H1 (cell line): Measurements from ENCODE around the gene PLEKHH2. TPM values are rescaled to one million over a fixed set of nuclear protein-coding genes. Genes with fewer than 3 reads are reported as not detected.

ENCODE experiments used
- CTCF ChIA-PET: fragments of 300-600 bp; sonication (Branson Sonifier 250); formaldehyde crosslinking; loops from one replicate; lab custom pipeline; 2021; ENCODE audit not compliant: partially characterized antibody; lab: Charles Lee
- POLR2A ChIA-PET: fragments of 300-600 bp; sonication (Branson Sonifier 250); formaldehyde crosslinking; loops from one replicate; lab custom pipeline; 2021; ENCODE audit warnings: inconsistent platforms; ENCODE audit not compliant: partially characterized antibody; lab: Charles Lee
- DNase-seq, 2 experiments: peaks; one replicate each; pipeline versions ENCODE4 v3.0.0 to v3.0.0-alpha.2; 2010 to 2022; ENCODE audit warnings: low spot score in 2 of 2, low read depth in 1 of 2, mixed read lengths in 1 of 2
- FAIRE-seq: peaks from 2 replicates; lab custom pipeline; 2011; peaks lifted over from hg19 to GRCh38; lab: Jason Lieb, UNC
- H2AFZ ChIP-seq: 2 replicates; pipeline ENCODE4 v1.8.1; 2012; ENCODE audit warnings: low read length, inconsistent platforms
- H2AK5ac ChIP-seq: 2 replicates; pipeline ENCODE4 v1.6.1; 2013; ENCODE audit warnings: low read depth, low read length
- H2BK120ac ChIP-seq: replicated peaks from 2 replicates; pipeline ENCODE3; 2013; ENCODE audit warnings: low read depth, low read length, inconsistent platforms
- H2BK12ac ChIP-seq: 2 replicates; pipeline ENCODE4 v1.6.1; 2013; ENCODE audit warnings: low read depth, low read length
- H2BK15ac ChIP-seq: 2 replicates; pipeline ENCODE4 v1.6.1; 2013; ENCODE audit warnings: low read length
- H2BK20ac ChIP-seq: 2 replicates; pipeline ENCODE4 v1.6.1; 2013; ENCODE audit warnings: low read length
- H2BK5ac ChIP-seq: 2 replicates; pipeline ENCODE4 v1.6.1; 2013; ENCODE audit warnings: low read depth, low read length
- H3K14ac ChIP-seq: 2 replicates; pipeline ENCODE4 v1.6.1; 2013; ENCODE audit warnings: inconsistent platforms; ENCODE audit not compliant: insufficient read length
- H3K18ac ChIP-seq: 2 replicates; pipeline ENCODE4 v1.6.1; 2013; ENCODE audit warnings: low read length; ENCODE audit errors: extremely low read depth
- H3K23ac ChIP-seq: 2 replicates; pipeline ENCODE4 v1.6.1; 2013; ENCODE audit warnings: inconsistent platforms; ENCODE audit not compliant: insufficient read length
- H3K23me2 ChIP-seq: 2 replicates; pipeline ENCODE4 v1.6.1; 2013; ENCODE audit warnings: low read depth, low read length
- H3K27ac ChIP-seq: 2 replicates; pipeline ENCODE4 v1.6.1; 2011; ENCODE audit warnings: low read depth, low read length, inconsistent platforms
- H3K27me3 ChIP-seq, 4 experiments: replicated peaks in 1 of 4; 1 replicate in 1 of 4; 2 replicates in 3 of 4; pipeline versions ENCODE4 v1.6.1 to v1.8.1; 2011 to 2013; ENCODE audit warnings: low read length in 3 of 4, mild to moderate bottlenecking in 3 of 4, inconsistent platforms in 2 of 4, mixed read lengths in 2 of 4, moderate library complexity in 1 of 4; ENCODE audit not compliant: control insufficient read depth in 3 of 4, insufficient read depth in 3 of 4; ENCODE audit errors: extremely low read depth in 1 of 4
- H3K36me3 ChIP-seq, 4 experiments: 2 replicates each; pipeline versions ENCODE4 v1.6.1 to v1.8.1; 2011 to 2013; ENCODE audit warnings: mild to moderate bottlenecking in 4 of 4, low read length in 3 of 4, moderate library complexity in 2 of 4, control low read depth in 1 of 4, inconsistent platforms in 1 of 4; ENCODE audit not compliant: insufficient read depth in 4 of 4, control insufficient read depth in 2 of 4
- H3K4ac ChIP-seq: replicated peaks from 2 replicates; pipeline ENCODE3; 2013; ENCODE audit warnings: low read length, low read depth, mixed read lengths, inconsistent platforms; ENCODE audit not compliant: insufficient read length
- H3K4me1 ChIP-seq, 4 experiments: replicated peaks in 1 of 4; 1 replicate in 1 of 4; 2 replicates in 3 of 4; pipeline versions ENCODE4 v1.6.1 to v1.8.1; 2011 to 2013; ENCODE audit warnings: low read length in 3 of 4, inconsistent platforms in 2 of 4, mixed read lengths in 1 of 4; ENCODE audit not compliant: insufficient read depth in 4 of 4, control insufficient read depth in 3 of 4
- H3K4me2 ChIP-seq, 2 experiments: 2 replicates each; pipeline versions ENCODE4 v1.6.1 to v1.8.1; 2011 to 2013; ENCODE audit warnings: low read depth in 2 of 2, low read length in 2 of 2, control low read depth in 1 of 2, inconsistent platforms in 1 of 2, mild to moderate bottlenecking in 1 of 2; ENCODE audit not compliant: insufficient read depth in 1 of 2
- H3K4me3 ChIP-seq, 4 experiments: fragments of 200-600, 300-600 bp in 1 of 4; sonication (generic), shearing (Covaris generic), sonication (Bioruptor Twin) in 1 of 4; 2 replicates each; pipeline versions ENCODE4 v1.5.1 to v1.8.1; 2011 to 2016; ENCODE audit warnings: low read length in 4 of 4, low read depth in 3 of 4, control low read depth in 2 of 4, inconsistent platforms in 2 of 4, mild to moderate bottlenecking in 2 of 4, mixed read lengths in 1 of 4, moderate library complexity in 1 of 4; ENCODE audit not compliant: insufficient read depth in 2 of 4; ENCODE audit errors: extremely low read depth in 1 of 4
- H3K56ac ChIP-seq: replicated peaks from 2 replicates; pipeline ENCODE3; 2013; ENCODE audit warnings: low read depth, mild to moderate bottlenecking, mixed read lengths, low read length, inconsistent platforms; ENCODE audit not compliant: insufficient read length
- H3K79me1 ChIP-seq: 2 replicates; pipeline ENCODE4 v1.6.1; 2013; ENCODE audit warnings: low read depth, low read length, control low read depth
- H3K79me2 ChIP-seq, 2 experiments: 2 replicates each; pipeline versions ENCODE4 v1.6.1 to v1.8.1; 2012 to 2013; ENCODE audit warnings: low read length in 2 of 2, mild to moderate bottlenecking in 2 of 2, inconsistent platforms in 1 of 2; ENCODE audit not compliant: insufficient read depth in 2 of 2, control insufficient read depth in 1 of 2
- H3K9ac ChIP-seq, 4 experiments: replicated peaks in 1 of 4; 1 replicate in 1 of 4; 2 replicates in 3 of 4; pipeline versions ENCODE4 v1.6.1 to v1.8.1; 2011 to 2013; ENCODE audit warnings: low read depth in 3 of 4, low read length in 3 of 4, control low read depth in 2 of 4, mild to moderate bottlenecking in 2 of 4, moderate library complexity in 2 of 4, inconsistent platforms in 1 of 4; ENCODE audit errors: extremely low read depth in 1 of 4
- H3K9me3 ChIP-seq, 2 experiments: 2 replicates each; pipeline versions ENCODE4 v1.6.1 to v1.8.1; 2012 to 2013; ENCODE audit warnings: mild to moderate bottlenecking in 2 of 2, moderate library complexity in 2 of 2, control low read depth in 1 of 2, inconsistent platforms in 1 of 2, low read depth in 1 of 2, low read length in 1 of 2, mixed read lengths in 1 of 2; ENCODE audit not compliant: insufficient read depth in 2 of 2
- H4K20me1 ChIP-seq, 2 experiments: replicated peaks in 1 of 2; 2 replicates each; pipeline versions ENCODE3 to v1.8.1; 2011 to 2013; ENCODE audit warnings: inconsistent platforms in 2 of 2, low read length in 2 of 2, mild to moderate bottlenecking in 1 of 2; ENCODE audit not compliant: insufficient read depth in 2 of 2, control insufficient read depth in 1 of 2
- H4K5ac ChIP-seq: 2 replicates; pipeline ENCODE4 v1.6.1; 2013; ENCODE audit warnings: low read length, low read depth, mixed read lengths, inconsistent platforms; ENCODE audit not compliant: insufficient read length
- H4K8ac ChIP-seq: 2 replicates; pipeline ENCODE4 v1.8.0; 2013; ENCODE audit warnings: mild to moderate bottlenecking, moderate library complexity, low read length, inconsistent platforms; ENCODE audit not compliant: insufficient read depth; ENCODE audit errors: extremely low read depth
- H4K91ac ChIP-seq: replicated peaks from 2 replicates; pipeline ENCODE3; 2013; ENCODE audit warnings: low read length, mixed read lengths, inconsistent platforms; ENCODE audit not compliant: insufficient read length
- ASH2L ChIP-seq: fragments of 200-600, 300-600 bp; sonication (generic); IDR thresholded peaks from one replicate; pipeline ENCODE4 v1.7.1; 2017; ENCODE audit warnings: low read length
- BRCA1 ChIP-seq: IDR thresholded peaks from 2 replicates; pipeline ENCODE4 v1.6.1; 2012; ENCODE audit warnings: low read depth, low read length, improper control_type of control experiment
- CHD2 ChIP-seq: IDR thresholded peaks from 2 replicates; pipeline ENCODE4 v1.6.1; 2012; ENCODE audit warnings: low read length, improper control_type of control experiment
- HDAC6 ChIP-seq: IDR thresholded peaks from one replicate; pipeline ENCODE4 v1.7.1; 2012; ENCODE audit warnings: low read depth, mild to moderate bottlenecking, inconsistent platforms, low read length, moderate library complexity
- JUN ChIP-seq: IDR thresholded peaks from 2 replicates; pipeline ENCODE4 v1.6.1; 2011; ENCODE audit warnings: low read depth, mild to moderate bottlenecking, improper control_type of control experiment, low read length
- MAX ChIP-seq: IDR thresholded peaks from 2 replicates; pipeline ENCODE4 v1.6.1; 2012; ENCODE audit warnings: inconsistent platforms
- PHF8 ChIP-seq: fragments of 200-600 bp; sonication (generic); conservative IDR thresholded peaks from 2 replicates; pipeline ENCODE4 v1.7.1; 2012; ENCODE audit warnings: low read depth, mild to moderate bottlenecking, inconsistent platforms, low read length, moderate library complexity
- POU5F1 ChIP-seq: IDR thresholded peaks from 2 replicates; pipeline ENCODE4 v1.6.1; 2011; ENCODE audit warnings: low read depth, mild to moderate bottlenecking, low read length, moderate library complexity
- RAD21 ChIP-seq, 2 experiments: IDR thresholded peaks in 1 of 2; conservative IDR thresholded peaks in 1 of 2; 2 replicates each; pipeline ENCODE4 v1.6.1; 2011; ENCODE audit warnings: low read depth in 2 of 2, low read length in 2 of 2, improper control_type of control experiment in 1 of 2, inconsistent platforms in 1 of 2, mild to moderate bottlenecking in 1 of 2, moderate library complexity in 1 of 2
- RXRA ChIP-seq: IDR thresholded peaks from 2 replicates; pipeline ENCODE4 v1.6.1; 2011; ENCODE audit warnings: low read depth, mild to moderate bottlenecking, low read length, moderate library complexity; ENCODE audit not compliant: insufficient read depth
- SAP30 ChIP-seq: fragments of 300-600 bp; sonication (generic); IDR thresholded peaks from 2 replicates; pipeline ENCODE4 v1.7.1; 2012; ENCODE audit warnings: low read length, moderate library complexity, mild to moderate bottlenecking, inconsistent platforms; ENCODE audit not compliant: insufficient read depth, insufficient replicate concordance
- SIRT6 ChIP-seq: IDR thresholded peaks from one replicate; pipeline ENCODE4 v1.7.1; 2012; ENCODE audit warnings: low read length, inconsistent platforms
- SIX5 ChIP-seq: IDR thresholded peaks from 2 replicates; pipeline ENCODE4 v1.6.1; 2011; ENCODE audit warnings: mild to moderate bottlenecking, low read depth, low read length
- TAF1 ChIP-seq: IDR thresholded peaks from 2 replicates; pipeline ENCODE4 v1.6.1; 2011; ENCODE audit warnings: mild to moderate bottlenecking, low read depth, low read length
- WGBS, 2 experiments: shearing (Covaris generic) in 1 of 2; methylation state at CpG; one replicate each; pipeline versions ENCODE4 v1.1.6 to v1.1.7; 2013 to 2015; ENCODE audit warnings: low lambda C conversion rate in 2 of 2, mixed read lengths in 2 of 2, inconsistent platforms in 1 of 2, low coverage in 1 of 2, missing lambda C conversion rate in 1 of 2; ENCODE audit not compliant: insufficient replicate concordance in 2 of 2, insufficient coverage in 1 of 2, insufficient read length in 1 of 2; ENCODE audit errors: extremely low coverage in 1 of 2, missing lambda C conversion rate in 1 of 2; 5-methylcytosine and 5-hydroxymethylcytosine counted together
- polyA plus RNA-seq, 7 experiments: library from polyadenylated mRNA; depleted of rRNA in 3 of 7; stranded (reverse) in 5 of 7; unstranded in 2 of 7; fragments of >200 nt in 5 of 7; fragments of 200-250 nt in 2 of 7; gene quantifications; 1 replicate in 5 of 7; 2 replicates in 1 of 7; 4 replicates in 1 of 7; pipeline versions ENCODE4 v1.2.1 to v1.2.3, GENCODE V29; 2011 to 2013; ENCODE audit warnings: missing spikeins in 2 of 7, mixed read lengths in 2 of 7
- total RNA-seq: library from RNA; stranded (reverse); fragmentation: NEBNext Ultra II Directional; extraction: Animal tissue kit (Norgen Biotek cat#: 25700); gene quantifications from 2 replicates; pipeline ENCODE4 v1.2.1, GENCODE V29; 2021

PLEKHH2 gene
- total and polyA plus RNA-seq, 2 of the 8 experiments (the other 6 are each of a cell fraction or from before 2014, with no cell fraction given): 2.2 to 5.0 TPM

- Histone ChIP-seq H4K91ac (no peak overlapping the region), H2BK15ac (no peak overlapping the region), H3K27ac (no peak overlapping the region), H2AK5ac (no peak overlapping the region), H3K79me1 (no peaks in the 10 kb centered on the region), H2BK5ac (no peak overlapping the region), H4K8ac (no peak overlapping the region), H3K23ac (no peak overlapping the region), H3K18ac (no peak overlapping the region), H3K4me3 (no peak overlapping the region), H3K27me3 (no peaks in the 10 kb centered on the region), H3K14ac (no peak overlapping the region), H4K5ac (no peak overlapping the region), H3K4me1 (no peaks in the 10 kb centered on the region), H3K56ac (no peak overlapping the region), H2AFZ (no peak overlapping the region), H2BK20ac (no peak overlapping the region), H3K4me2 (no peak overlapping the region), H2BK12ac (no peak overlapping the region), H3K36me3 (no peaks in the 10 kb centered on the region), H4K20me1 (no peaks in the 10 kb centered on the region), H3K79me2 (no peaks in the 10 kb centered on the region), H3K23me2 (no peaks in the 10 kb centered on the region), H2BK120ac (no peak overlapping the region), H3K9ac (no peak overlapping the region), H3K4ac (no peak overlapping the region), H3K9me3 (no peaks in the 10 kb centered on the region)
- CTCF ChIA-PET: interaction anchor here (0.9 kb wide), 1 partner anchor 34 kb away, joined by 3 read pairs; no protein-coding TSS in a partner anchor
- POLR2A ChIA-PET: no interaction called here
- 96% methylated on average over 1 of the region's 1 CpG; no CpG with 5 or more reads in 1 of the 2 experiments for WGBS, 2 experiments
- FAIRE-seq (no peak), DNase-seq (no peak)
- TF ChIP-seq MAX: no peak
- TF ChIP-seq SAP30: no peak
- TF ChIP-seq JUN: no peak
- no peak for TF ChIP-seq RXRA
- no peak for TF ChIP-seq TAF1
- no peak for TF ChIP-seq POU5F1
- TF ChIP-seq PHF8: no peak
- TF ChIP-seq ASH2L: no peak
- no peak for TF ChIP-seq RAD21 (IDR thresholded peaks at IDR 0.05 in 1 of 2, conservative IDR thresholded peaks at IDR 0.05 in 1 of 2; ENCODE audit: low read depth in 2 of 2, low read length in 2 of 2)
- no peak for TF ChIP-seq CHD2
- TF ChIP-seq SIX5: no peak
- no peak for TF ChIP-seq SIRT6
- no peak for TF ChIP-seq HDAC6
- TF ChIP-seq BRCA1: no peak
These were observed 127.1 kb downstream of the PLEKHH2 start for GRCh38 chr2:43764086-43764705.
